GM18526 (cell line): Measurements from ENCODE around the gene CD6.

Source experiments
- POLR2A ChIP-seq: IDR thresholded peaks from 3 replicates; pipeline ENCODE4 v1.6.1; 2011; ENCODE audit not compliant: insufficient read length; ENCODE audit errors: extremely low read depth

The CD6 gene

DNA sequence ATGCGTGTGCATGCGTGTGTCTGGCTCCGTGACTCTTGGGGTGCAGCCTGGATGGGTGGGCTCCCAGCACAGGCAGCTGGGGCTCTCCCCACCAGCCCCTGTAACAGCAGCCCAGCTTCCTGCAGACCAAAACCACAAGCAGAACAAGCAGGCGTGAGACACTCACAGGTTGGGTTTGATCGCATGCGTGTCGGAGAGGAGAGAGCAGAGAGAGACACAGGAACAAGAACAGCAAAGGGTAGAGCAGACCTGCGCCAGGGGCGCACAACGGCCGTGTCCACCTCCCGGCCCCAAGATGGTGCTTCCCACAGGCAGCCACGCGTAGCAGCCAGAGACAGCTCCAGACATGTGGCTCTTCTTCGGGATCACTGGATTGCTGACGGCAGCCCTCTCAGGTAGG lies at the start of gene CD6:
Gene CD6, plus strand, starts transcription at position 161 of the 400 bp plus-strand sequence. Its CDS starts 186 bp downstream, at position 347.
- TF ChIP-seq POLR2A, result no peak

DNA sequence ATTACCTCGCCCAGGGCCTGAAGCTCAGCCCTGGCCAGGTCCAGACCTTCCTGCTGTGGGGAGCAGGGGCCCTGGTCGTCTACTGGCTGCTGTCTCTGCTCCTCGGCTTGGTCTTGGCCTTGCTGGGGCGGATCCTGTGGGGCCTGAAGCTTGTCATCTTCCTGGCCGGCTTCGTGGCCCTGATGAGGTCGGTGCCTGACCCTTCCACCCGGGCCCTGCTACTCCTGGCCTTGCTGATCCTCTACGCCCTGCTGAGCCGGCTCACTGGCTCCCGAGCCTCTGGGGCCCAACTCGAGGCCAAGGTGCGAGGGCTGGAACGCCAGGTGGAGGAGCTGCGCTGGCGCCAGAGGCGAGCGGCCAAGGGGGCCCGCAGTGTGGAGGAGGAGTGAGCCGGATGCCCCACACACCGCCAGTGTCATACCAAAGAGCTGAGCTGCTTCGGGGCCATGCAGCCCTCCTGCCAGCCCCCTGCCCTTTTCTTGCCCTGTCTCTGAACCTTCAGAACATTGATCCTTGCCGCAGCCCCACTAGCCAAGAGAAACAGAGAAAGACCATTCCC lies 49.6 kb upstream of the CD6 start:
- TF ChIP-seq POLR2A, result no peak

- no peak for TF ChIP-seq POLR2A
These were observed 48.6 kb upstream of the CD6 start for GRCh38 chr11:60922906-60923305.

GRCh38 chr11:60923326-60923725 lies 48.2 kb upstream of the CD6 start:
- TF ChIP-seq POLR2A, result no peak

DNA sequence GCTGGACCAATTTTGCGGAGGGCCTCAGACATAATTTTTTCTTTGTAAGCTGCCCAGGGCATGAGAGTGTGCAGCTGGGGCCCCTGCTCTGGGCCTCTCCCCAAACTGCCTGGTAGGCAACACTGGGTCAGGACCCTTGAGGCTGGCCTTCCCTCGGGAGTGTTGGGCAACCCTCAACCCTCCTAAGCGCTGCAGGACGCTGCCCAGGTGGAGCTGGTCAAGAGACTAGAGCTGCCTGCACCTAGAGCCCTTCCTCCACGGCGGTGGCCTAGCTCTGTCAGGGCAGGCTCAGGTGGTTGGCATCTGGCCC lies 47.7 kb upstream of the CD6 start:
- TF ChIP-seq POLR2A, result peak; percentile 8

DNA sequence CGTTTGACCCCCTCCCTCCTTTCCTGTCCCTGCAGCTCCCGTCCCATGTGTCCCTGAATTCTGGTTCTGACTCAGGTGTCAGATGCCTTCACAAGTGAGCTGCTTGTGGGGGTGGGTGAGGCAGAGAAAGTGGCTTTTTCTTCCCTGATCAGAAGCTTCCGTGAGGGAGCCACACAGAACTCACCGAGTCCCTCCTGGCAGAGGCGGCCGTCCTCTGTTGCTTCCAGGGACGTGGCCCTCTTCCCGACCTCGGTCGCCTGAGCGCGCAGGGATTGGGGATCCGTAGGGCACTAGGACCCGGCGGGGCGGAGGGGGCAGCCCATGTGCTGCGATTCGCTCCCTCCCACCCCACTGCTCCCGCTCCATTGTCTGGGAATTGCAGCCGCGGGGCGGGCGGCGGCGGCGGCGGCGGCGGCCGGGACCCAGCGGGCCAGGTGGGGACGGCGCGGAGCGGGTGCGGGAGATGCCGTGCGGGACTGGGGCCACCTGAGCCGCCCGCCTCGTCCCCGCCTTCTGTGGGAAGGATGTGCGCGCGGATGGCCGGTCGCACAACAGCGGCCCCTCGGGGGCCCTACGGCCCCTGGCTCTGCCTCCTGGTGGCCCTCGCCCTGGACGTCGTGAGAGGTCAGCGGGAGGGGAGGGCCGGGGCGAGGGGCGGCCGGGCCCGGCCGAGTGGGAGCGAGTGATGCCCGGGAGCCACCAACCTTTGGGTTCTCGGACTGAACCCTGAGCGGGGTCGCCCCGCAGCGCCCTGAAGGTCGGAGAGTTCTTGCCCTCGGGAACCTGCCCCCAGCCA lies 47.2 kb upstream of the CD6 start, which contains the start of gene TMEM132A:
Gene TMEM132A, plus strand, starts transcription at position 351 of the 796 bp plus-strand sequence. Its CDS starts 174 bp downstream, at position 525.
- TF ChIP-seq POLR2A, result no peak

GRCh38 chr11:60924906-60925853 lies 46.3 kb upstream of the CD6 start:
- TF ChIP-seq POLR2A, result no peak

DNA sequence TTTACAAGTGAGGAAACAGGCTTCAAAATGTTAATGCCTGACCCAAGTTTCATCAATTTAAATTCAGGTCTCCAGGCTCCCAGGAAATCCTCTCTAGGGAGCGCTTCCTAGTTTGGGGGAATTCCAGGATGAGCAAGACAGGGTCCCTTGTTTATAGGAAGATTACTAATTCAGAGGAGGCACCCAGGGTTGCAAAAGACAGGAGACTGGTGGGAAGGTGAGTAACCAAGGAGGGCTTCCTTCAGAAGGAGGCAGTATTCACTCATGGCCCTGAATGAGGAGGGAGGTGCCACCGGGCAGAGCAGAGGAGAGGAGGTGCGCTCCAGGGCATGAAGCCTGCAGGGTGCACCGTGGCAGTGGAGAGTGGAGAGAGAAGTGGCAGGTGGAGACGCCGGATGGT lies 45.6 kb upstream of the CD6 start:
- no peak for TF ChIP-seq POLR2A

DNA sequence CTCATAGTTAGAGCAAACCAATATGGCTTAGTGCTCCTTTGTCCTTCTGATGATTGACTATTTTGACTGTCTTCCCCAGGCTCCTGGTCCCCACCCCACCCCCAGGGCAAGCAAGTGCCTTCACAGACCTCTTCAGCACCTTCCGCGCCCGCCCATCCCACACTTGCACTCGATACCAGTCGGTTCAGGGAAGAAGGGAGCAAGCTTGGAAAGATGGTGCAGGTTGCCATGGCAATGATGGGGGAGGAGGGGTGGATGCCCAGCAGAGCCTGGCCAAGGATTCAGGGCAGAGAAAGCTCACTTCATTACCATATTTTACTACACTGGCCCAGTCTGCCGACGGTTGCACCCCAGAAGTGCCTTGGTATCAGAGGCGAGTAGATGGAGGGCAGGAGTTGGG lies 45.0 kb upstream of the CD6 start:
- TF ChIP-seq POLR2A, result no peak

DNA sequence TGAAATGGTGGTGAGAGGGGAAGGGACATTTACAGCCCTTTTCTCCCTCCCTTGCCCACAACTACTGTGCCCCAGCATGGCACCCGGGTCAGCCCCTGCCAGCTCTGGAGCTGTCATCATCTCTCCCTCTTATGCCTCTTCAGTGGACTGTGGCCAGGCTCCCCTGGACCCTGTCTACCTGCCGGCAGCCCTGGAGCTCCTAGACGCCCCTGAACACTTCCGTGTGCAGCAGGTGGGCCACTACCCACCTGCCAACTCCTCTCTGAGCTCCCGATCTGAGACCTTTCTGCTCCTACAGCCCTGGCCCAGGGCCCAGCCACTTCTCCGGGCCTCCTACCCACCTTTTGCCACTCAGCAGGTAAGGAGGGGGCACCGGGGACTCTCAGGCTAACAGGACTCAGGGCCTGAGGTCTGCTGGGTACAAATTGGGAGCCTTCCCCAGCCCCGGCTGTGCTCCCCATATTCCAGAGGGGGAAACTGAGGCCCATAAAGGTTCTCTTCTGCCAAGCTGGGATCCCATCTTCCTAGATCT lies 44.4 kb upstream of the CD6 start:
- TF ChIP-seq POLR2A, result no peak

GRCh38 chr11:60927600-60927999 lies 43.9 kb upstream of the CD6 start:
- TF ChIP-seq POLR2A, result no peak

GRCh38 chr11:60928563-60929001 lies 42.9 kb upstream of the CD6 start:
- no peak for TF ChIP-seq POLR2A

- no peak for TF ChIP-seq POLR2A
These were observed 41.7 kb upstream of the CD6 start for GRCh38 chr11:60929764-60930163.

DNA sequence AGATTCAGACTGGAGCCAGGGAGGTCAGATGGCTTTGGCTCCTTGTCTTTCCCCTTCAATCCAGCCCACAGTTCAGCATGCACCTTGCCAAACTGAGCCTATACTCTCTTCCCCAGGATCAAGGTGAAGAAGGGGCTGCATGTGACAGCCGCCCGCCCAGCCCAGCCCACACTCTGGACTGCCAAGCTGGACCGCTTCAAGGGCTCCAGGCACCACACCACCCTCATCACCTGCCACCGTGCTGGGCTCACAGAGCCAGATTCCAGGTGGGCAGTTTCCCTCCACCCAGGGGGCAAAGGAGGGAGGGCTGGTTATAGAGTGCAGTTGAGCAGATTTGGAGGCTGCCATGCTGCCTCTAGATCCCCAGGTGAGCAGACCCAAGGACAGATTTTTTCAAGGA lies 41.1 kb upstream of the CD6 start:
- no peak for TF ChIP-seq POLR2A

- TF ChIP-seq POLR2A, result no peak
These were observed 39.6 kb upstream of the CD6 start for GRCh38 chr11:60931917-60932316.
